Effector CD4-positive, alpha-beta T cell (primary cell): ENCODE data around the gene TDG.
"Not testable (repeated sequence)": the region's sequence is repeated elsewhere in the genome, so short reads cannot be mapped to it uniquely, and the experiment has no call there.

Source experiments
- DNase-seq: peaks from one replicate; pipeline ENCODE4 v3.0.0-alpha.2; 2020

TDG gene

DNA sequence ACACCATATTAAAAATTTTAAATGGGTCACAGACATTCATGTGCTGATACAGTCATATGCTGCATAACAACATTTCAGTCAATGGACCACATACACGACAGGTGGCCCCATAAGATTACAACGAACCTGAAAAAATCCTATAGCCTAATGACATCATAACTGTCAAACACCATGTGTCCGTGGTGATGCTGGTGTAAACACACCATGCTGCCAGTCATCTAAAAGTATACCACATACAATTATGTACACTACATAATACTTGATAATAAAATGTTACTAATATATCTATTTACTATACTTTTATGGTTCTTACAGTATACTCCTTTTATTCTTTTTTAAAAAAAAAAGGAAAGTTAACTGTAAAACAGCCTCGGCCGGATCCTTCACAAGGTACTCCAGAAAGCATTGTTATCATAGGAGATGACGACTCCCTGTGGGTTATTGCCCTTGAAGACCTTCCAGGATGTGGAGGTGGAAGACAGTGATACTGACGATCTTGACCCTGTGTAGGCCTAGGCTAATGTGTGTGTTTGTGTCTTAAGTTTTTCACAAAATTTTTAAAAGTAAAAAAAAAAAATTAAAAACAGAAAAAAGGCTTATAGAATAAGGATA is 5.0 kb upstream of the TDG start:
- DNase-seq: no peak

DNA sequence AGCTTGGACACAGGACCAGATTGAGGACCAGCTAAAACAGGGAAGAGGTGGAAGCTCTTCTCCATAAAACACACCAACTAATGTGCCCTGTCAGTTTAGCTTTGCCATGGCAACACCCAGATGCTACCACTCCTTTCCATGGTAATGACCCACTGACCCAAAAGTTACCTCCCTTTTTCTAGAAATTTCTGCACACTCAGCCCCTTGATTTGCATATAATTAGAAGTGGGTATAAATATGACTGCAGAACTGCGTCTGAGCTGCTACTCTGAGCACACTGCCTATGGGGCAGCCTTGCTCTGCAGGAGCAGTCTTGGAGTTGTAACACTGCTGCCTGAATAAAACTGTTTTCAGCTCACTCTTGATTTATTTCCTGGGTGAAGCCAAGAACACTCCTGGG is 3.2 kb upstream of the TDG start:
- no peak for DNase-seq

DNA sequence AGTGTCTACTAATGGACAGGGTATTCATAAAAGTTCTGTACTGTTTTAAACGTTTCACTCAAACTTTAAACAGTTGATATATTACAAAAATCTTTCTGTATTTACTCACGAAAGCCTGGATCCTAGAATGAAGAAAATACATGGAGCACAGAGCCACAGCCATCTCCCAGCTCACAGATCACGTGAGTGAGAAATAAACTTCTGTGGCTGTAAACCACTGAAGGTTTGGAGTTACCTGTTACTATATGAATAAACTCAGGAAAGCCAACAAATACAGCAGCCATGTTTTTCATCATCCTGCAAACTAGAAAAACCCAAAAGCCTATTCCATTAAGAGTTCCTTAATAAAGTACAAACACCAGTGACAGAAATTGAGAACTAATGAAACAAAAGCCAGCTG is 867 bp upstream of the TDG start:
- DNase-seq: no peak

DNA sequence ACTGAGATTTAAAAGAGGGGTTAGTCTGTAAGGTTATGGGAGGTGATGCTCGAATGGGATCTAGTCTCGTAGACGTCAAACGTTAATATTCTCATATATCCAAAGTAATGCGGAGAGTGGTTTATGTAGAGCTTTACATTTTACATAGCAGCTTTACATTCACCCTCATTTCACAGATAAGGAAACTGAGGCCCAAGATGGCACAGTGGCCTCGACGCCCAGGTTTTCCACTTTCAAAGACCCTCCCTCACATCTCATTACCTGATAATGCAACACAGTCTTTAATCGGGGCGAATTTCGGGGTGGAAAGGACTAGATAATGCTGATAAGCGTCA is 450 bp upstream of the TDG start:
- no peak for DNase-seq

DNA sequence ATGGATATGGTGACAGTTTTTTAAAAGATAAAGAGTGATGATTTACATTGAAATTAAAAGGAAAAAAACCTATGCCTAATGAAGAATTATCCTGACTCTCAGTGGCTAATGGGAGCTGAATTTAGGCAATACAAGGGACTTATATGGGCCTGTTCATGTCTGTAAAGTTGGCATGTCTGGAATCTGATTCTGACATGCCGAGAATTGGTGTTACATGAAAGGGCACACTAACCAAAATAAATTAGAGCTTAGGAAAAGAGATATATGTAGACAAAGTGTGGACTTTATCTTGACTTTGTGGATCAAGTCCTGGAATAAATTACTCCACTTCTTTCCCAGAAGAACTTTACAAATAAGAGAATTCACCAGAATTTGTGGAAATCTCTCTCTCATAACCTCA is 1.1 kb downstream of the TDG start:
- no peak for DNase-seq

DNA sequence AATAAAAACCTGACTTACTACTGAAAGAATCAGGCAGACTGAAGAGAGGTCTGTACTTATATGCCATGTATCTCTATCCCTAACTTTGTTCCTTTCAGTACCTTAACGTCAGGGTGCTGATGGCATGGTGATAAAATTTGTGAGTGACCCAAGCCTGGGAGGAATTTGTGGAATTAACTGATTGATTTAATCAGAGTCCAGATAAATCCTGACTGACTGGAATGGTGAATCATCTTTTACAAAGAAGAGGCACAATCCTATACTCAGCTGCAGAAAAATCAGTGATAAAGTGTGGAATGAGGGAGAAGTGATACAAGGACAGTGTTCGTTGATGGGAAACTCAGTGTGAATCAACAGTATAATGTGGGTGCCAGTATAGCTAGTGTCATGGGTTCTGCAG is 3.7 kb downstream of the TDG start:
- DNase-seq: no peak

DNA sequence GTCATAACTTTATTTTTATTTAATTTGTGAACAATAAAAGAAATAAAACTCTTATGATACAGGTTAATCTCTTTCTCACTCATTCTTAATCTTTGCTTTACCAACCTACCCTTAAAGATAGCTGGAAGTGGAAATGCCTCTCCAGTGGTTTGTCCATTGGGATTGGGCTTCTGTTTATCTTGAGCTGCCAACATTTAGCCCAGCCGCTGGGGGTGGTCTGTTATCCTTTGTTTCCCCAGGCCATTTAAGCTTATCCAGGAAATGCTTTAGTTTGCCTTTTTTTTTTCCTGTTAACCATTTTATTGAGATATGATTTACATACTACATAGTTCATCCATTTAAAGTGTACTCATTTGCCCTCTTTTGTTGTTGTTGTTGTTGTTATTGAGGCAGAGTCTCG is 8.2 kb downstream of the TDG start:
- no peak for DNase-seq

DNA sequence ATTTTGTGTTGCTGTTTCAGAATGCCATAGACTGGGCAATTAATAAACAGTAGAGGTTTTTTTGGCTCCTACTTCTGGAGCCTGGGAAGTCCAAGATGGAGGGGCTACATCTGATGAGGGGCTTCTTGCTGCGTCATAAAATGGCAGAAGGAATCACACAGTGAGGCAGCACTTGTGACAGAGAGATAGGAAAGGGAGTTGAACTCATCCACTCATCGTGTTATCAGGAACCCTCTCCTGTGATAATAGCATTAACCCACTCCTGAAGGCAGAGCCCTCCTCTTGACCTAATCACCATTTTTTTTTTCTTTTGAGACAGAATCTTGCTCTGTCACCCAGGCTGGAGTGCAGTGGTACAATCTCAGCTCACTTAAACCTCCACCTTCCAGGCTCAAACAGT is 9.7 kb downstream of the TDG start:
- DNase-seq: no peak

DNA sequence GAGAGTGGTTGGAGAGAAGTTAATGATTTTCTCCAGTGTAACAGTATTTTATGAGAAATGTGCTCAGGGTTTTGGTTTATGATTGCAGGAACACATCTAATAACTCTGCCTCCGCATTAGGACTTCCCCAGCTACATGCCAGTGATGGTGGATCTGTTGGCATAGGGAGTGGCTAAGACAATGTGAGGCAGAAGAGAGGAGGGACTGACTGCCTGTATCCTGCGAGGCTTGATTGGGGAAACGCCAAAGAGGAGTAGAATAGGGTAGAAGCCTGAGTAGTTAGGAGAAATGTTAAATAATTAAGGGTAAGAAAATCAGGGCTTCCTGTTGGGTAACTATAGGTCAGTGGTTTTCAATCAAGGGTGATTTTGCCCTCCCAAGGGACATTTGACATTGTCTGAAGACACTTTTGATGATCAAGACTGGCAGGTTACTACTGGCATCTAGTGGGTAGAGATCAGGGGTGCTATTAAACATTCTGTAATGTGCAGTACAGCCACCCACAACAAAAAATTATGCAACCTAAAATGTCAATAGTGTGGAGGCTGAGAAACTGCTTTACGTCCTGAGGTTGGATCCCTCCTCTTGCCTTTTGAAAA is 12.8 kb downstream of the TDG start:
- no peak for DNase-seq

DNA sequence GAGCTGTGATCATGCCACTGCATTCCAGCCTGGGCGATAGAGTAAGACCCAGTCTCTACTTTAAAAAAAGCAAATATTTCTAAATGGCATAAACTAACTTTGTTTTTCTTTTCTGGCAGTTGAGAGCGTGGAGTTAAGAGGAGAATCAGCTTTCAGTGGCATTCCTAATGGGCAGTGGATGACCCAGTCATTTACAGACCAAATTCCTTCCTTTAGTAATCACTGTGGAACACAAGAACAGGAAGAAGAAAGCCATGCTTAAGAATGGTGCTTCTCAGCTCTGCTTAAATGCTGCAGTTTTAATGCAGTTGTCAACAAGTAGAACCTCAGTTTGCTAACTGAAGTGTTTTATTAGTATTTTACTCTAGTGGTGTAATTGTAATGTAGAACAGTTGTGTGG is 21.2 kb downstream of the TDG start:
- DNase-seq: no peak

DNA sequence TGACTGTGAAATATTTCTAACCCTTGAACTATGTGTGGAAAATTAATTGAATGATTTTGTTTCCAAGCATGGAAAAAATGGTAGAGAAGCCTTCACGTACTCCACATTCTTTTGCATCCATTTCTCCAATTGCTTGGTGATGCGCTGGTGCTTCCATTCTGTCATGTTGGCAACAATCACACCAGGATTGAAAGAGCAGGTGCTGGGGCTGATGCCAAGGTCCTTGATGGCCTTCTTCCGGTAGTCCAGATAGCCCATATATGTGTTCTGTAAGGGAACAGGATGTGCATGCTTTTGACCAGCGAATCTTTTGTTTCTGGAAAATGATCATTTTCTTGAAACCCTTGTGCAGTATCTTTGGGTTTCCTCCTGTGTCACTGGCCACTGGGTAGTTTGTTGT is 28.6 kb downstream of the TDG start:
- no peak for DNase-seq

DNA sequence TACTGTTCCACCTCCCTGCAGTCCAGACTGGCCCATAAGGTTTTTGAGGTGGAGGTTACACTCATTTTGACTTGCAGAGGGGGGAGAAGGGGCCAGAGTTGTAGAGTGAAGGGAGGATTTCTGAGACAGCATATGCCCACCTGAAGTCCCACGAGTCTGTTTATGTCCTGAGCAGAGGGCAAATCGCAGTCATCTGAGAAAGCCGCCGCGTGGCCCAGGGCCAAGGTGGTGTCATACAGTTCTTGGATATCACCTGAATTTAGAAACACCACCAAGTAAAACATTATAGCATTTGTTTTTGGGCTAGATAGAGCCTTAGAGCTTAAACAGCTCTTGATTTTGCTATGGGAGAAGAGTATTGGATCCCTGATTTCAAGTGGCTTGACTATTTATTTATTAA is 30.9 kb downstream of the TDG start:
- no peak for DNase-seq

DNA sequence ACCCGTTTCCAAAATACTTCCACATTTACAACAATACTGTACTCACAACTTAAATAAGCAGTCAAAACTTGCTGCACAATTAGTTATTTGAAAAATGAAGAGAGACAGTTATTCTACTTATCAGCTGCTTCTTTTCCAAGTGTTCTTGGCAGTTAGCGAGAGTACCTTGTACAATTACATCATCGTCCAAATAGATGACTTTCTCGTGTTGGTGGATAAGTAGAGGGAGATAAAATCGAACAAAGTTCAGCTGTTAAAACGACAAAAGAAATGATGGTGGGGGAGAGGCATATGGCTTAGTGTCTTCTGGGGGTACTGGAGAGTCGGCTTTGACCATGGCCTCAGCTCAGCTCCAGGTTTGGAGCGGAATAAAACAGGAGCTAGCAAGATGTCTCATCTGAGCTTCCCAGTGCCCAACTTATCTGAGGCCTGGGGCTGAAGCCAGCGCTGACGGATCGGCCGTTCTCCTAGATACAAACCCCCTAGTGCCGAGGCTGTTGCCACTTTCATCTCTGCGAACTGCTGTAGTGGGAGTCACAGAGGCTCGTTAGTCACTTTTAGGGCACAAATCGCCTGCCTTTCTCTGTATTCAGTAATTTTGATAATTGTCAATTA is 31.7 kb downstream of the TDG start:
- no peak for DNase-seq

DNA sequence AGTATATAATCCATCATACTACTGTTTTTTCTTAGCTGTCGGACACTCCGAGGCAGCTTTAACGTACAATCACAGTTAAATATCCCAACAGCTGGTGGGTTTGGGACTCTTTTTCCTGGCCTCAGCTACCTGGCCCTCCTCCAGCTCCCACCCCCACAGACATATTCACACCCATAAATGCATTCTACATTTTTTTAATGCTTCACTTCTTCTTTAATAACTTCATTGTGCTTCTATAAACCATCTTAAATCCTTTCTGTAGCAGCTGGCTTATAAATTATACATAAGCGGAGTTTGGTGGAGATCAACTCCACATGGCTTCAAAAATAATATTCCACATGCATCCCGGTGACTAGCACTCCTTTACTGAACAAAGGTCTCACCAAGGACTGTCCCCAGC is 33.3 kb downstream of the TDG start:
- DNase-seq: no peak

DNA sequence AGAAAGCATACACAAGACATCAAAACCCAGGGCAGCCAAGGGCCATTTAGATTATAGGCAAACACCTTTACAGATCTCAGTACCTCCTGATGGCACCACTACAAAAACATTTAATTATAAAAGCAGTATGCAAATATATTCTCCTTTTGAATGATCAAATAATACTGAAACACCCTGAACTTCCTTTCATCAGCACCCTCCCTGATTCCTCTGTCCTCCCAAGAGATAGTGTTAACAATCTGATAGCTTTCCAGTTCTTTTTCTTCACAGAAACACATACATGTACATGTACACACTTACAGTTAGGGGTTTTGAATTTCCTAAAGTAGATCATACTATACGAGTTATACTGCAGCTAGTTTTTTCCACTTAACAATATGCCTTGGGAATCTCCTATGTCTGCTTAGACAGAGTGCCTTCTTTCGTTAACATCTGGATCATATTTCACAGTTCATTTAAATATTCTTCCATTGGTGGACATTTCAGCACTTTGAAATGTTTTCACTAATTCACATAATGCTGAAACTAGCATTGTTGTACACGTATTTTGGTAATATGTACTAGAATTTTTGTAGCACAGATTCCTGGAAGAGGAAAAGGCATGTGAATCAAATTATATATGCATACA is 35.2 kb downstream of the TDG start:
- DNase-seq: no peak

DNA sequence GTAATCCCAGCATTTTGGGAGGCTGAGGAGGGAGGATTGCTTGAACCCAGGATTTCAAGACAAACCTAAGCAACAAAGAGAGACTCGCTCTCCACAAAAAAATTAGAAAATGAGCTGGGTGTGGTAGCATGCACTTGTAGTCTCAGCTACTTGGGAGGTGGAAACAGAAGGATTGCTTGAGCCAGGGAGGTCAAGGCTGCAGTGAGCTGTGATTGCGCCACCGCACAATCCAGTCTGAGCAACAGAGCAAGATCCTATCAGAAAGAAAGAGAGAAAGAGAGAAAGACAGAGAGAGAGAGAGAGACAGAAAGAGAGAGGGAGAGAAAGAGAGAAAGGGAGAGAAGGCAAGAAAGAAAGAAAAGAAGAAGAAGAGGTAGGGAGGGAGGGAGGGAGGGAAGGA is 37.0 kb downstream of the TDG start:
- no peak for DNase-seq

DNA sequence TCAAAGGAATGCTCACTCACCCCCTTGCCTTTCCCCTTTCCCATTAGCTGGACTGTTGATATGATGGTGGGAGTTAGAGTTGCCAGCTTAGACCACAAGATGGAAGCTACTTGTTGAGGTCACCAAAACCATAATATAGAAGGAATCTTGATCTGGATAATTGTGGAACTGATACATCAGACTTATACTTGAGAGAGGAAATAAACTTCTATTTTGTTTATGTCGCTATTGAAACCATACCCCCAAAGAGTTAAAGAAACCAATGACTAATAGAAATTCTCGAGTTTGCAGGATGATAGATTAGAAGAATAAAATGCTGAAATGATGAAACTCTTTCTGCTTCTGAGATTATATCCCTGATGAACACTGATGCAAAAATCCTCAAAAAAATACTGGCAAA is 37.9 kb downstream of the TDG start:
- DNase-seq: no peak

DNA sequence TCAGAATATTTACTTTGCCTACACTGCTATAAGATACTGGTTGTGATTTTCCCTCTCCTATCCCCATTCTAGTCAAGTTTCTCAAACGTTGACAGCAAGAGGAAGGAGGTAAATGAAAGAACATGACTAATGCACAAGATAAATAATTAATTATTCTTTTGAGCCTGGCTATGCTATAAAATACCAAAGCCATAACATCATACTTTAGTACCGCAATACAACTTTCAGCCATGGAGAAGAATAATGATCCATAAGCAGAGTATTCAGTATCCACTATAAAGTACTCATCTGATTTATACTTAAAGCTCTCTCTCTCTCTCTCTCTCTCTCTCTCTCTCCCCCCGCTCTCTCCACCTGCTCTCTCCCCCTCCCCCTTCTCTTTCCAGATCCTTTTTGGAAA is 41.3 kb downstream of the TDG start:
- no peak for DNase-seq

DNA sequence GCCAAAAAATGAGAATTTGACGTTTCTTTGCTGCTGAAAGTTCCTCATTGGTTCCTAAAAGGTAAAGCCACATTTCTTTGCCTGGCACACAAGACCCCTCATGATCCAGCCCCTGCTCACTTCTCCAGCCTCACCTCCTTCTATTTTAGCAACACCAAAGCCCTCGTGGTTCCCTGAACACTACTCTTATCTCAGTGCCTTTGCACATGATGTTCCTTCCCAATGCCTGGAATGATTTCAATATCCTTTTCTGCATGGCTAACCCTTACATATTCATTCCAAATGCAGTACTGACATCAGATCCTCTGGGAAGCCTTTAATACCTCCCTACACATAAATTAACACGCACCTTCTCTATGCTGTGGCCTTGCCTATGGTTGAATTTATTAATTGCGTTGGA is 44.4 kb downstream of the TDG start:
- no peak for DNase-seq

DNA sequence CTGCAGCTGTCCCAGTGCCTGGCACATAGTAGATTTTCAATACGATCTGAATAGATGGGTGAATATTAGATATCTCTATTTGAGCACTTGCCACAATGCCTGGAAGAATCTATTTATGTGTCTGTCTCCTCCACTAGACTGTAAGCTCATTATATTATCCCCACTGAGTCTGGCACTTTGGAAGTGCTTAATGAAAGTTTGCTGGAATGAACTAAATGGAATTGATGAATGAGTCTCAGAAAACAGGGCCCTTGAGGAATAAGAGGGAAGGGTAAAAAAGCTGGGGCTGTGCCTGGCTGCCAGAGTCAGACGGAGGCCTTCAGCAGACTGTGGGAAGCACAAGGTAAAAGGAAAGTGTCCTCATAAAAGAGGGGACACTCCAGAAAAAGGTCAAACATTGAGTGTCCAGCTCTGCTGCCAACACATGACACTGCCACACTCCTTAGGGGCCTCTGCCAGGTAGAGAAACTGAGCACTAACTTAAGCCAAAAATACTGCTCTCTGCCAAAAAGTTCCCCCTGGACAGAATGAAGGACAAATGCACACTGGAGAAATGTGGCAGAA is 45.0 kb downstream of the TDG start:
- DNase-seq: no peak

DNA sequence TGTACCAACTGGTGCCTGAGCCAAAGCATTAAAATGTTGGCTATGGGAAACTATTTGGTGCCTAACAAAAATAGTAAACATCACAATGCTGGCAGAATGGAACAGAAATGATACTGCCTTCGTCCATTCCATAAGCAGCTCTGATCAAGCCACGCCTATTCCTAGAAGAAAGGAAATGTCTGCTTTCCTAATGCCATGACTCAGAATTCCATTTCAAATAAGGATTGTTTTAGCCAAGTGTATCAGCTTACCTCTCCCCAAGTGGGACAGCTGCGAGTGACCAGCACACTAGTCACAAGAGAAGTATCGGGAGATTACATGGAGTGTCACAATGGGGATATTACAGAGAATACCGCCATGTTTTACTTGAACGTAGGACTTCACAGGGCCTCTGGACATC is 45.6 kb downstream of the TDG start:
- no peak for DNase-seq

DNA sequence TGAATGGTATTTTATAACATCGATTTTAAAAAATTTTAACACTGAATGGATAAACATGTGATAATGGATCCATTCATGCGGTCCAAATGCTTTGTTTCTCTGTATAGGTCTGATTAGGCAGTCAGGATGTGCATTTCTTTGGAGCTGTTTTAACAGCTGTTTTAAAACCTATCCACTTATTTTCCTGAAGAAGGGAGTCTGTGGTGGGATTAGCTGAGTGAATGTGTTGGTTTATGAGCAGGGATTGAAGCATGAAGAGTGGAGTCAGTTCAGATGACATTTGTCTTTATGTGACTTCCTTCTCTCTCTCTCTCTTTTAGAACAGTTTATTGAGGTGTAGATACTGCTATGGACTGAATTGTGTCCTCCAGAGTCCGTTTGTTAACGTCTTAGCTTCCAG is 46.7 kb downstream of the TDG start:
- no peak for DNase-seq

DNA sequence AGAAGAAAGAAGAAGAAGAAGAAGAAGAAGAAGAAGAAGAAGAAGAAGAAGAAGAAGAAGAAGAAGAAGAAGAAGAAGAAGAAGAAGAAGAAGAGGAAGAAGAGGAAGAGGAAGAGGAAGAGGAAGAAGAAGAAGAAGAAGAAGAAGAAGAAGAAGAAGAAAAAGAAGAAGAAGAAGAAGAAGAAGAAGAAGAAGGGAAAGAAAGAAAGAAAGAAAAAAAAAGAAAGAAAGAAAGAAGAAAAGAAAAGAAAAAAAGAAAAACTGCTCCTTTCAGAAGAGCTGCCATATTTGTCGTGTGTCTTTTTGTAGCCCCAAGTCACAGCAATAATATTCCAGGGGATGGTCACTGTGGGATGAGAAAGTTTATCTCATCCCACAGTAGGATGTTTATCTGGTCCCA is 56.2 kb downstream of the TDG start:
- DNase-seq: not testable (repeated sequence)

DNA sequence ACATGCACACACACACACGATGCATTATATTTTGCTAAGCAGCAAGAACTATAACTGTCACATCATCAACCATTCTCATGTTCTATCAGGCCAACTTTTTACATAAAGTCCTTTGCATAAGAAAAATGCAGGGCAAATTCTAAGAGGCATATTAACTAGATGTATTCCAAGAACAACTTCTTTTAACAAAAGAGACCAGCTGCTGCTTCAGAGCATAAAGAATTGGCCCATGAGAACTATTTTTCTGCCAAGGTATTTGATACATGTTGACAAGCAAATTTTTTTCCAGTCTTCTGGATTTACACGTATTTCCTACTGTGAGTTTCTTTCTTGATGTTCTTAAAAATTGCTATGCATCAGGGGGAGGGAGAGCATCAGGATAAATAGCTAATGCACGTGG is 57.1 kb downstream of the TDG start:
- no peak for DNase-seq
